Aorta (tissue), 5 donors: ENCODE measurements around the gene GMDS. TPM values are rescaled to one million over a fixed set of nuclear protein-coding genes. Genes with fewer than 3 reads are reported as not detected.

Experiments
- ATAC-seq: fragments of 200-7000 bp; cut with Tn5 transposase; one replicate; pipeline ENCODE4 v1.9.1; 2022; ENCODE audit warnings: moderate library complexity; ENCODE audit not compliant: low FRiP score
- DNase-seq, 2 donors: peaks; one replicate each; pipeline ENCODE4 v3.0.0-alpha.2; 2020
- H3K27ac ChIP-seq, 2 donors: one replicate each; pipeline ENCODE4 v1.5.1; 2013; ENCODE audit warnings: low read length in 2 of 2, mild to moderate bottlenecking in 2 of 2, moderate library complexity in 2 of 2, control low read depth in 1 of 2, inconsistent platforms in 1 of 2, low read depth in 1 of 2
- H3K27me3 ChIP-seq, 2 donors: one replicate each; pipeline ENCODE4 v1.6.1; 2013; ENCODE audit warnings: control low read depth in 1 of 2, low read length in 1 of 2, mild to moderate bottlenecking in 1 of 2, moderate library complexity in 1 of 2; ENCODE audit not compliant: insufficient read depth in 2 of 2, control insufficient read depth in 1 of 2
- H3K36me3 ChIP-seq, 2 donors: one replicate each; pipeline ENCODE4 v1.6.1; 2013; ENCODE audit warnings: control low read depth in 1 of 2, low read length in 1 of 2, mild to moderate bottlenecking in 1 of 2; ENCODE audit not compliant: insufficient read depth in 2 of 2, control insufficient read depth in 1 of 2
- H3K4me1 ChIP-seq, 2 donors: one replicate each; pipeline ENCODE4 v1.6.1; 2013; ENCODE audit warnings: low read length in 2 of 2, control low read depth in 1 of 2, mild to moderate bottlenecking in 1 of 2, moderate library complexity in 1 of 2; ENCODE audit not compliant: insufficient read depth in 2 of 2, control insufficient read depth in 1 of 2
- H3K4me3 ChIP-seq, 2 donors: one replicate each; pipeline ENCODE4 v1.5.1; 2013; ENCODE audit warnings: low read length in 2 of 2, control low read depth in 1 of 2, mild to moderate bottlenecking in 1 of 2
- H3K9me3 ChIP-seq: one replicate; pipeline ENCODE4 v1.6.1; 2013; ENCODE audit warnings: mild to moderate bottlenecking, low read length; ENCODE audit not compliant: control insufficient read depth
- WGBS, 2 donors: extraction: QIAGEN DNeasy Blood & Tissue Kit; methylation state at CpG; one replicate each; pipeline ENCODE4 v1.1.7; 2013; 5-methylcytosine and 5-hydroxymethylcytosine counted together
- intact Hi-C, 2 donors: fragments of 100-400 bp; cut with DNase I; formaldehyde crosslinking; loops; one replicate each; pipeline versions ENCODE4 v1.14.2 to v1.15.0; 2022
- polyA plus RNA-seq, 2 donors: library from polyadenylated mRNA; stranded (reverse); fragments of 200-250 nt; gene quantifications; one replicate each; pipeline ENCODE4 v1.2.3, GENCODE V29; 2013
- total RNA-seq, 2 donors: library from RNA; stranded (reverse); fragmentation: NEBNext Ultra II Directional; extraction: Animal tissue kit (Norgen Biotek cat#: 25700); gene quantifications; one replicate each; pipeline ENCODE4 v1.2.1, GENCODE V29; 2021
- donor health status: healthy with polysubstance abuse.
- donor health status: Bipolar disorder and iron deficiency.
- donor health status: DM: no; HTN: no; CAD: no.
- donor health status: DM: no; HTN: no; CAD: no.
- donor health status: DM: yes; HTN: yes; CAD: no.

The GMDS gene
- total and polyA plus RNA-seq, 4 donors, result 66.1 to 138 (median 84.9) TPM

DNA sequence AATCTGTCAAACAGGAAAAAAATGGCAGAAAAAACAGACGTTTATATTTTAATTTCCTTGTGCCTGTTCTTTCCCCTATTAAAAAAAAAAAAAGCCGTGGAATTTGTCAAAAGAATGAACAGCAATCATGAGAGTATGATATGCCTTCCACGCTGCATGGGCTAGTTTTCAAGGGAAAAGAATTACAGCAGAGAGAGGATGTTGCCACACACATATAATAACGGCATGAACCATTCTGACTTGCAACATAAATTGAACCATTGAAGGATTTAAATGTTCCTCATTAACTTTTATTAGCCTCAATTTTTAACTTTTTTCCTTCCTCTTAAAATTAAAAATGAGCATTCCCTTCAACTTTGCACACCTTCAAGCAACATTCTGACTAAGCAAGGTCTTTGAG lies 333.9 kb downstream of the GMDS start:
- DNase-seq (no peak), ATAC-seq (no peak)
- intact Hi-C loops, result no loop called here
- Histone ChIP-seq H3K27me3 (no peaks in the 10 kb centered on the region), H3K4me3 (no peak overlapping the region), H3K36me3 (no peaks in the 10 kb centered on the region), H3K27ac (peak overlapping the region in 1 of 2 donors; percentile 93), H3K4me1 (peaks cover 4 to 6% of the 10 kb centered on the region in 2 donors), H3K9me3 (no peaks in the 10 kb centered on the region)
- WGBS, 2 donors, result 1 to 3% methylated on average over 4 of the region's 4 CpGs

DNA sequence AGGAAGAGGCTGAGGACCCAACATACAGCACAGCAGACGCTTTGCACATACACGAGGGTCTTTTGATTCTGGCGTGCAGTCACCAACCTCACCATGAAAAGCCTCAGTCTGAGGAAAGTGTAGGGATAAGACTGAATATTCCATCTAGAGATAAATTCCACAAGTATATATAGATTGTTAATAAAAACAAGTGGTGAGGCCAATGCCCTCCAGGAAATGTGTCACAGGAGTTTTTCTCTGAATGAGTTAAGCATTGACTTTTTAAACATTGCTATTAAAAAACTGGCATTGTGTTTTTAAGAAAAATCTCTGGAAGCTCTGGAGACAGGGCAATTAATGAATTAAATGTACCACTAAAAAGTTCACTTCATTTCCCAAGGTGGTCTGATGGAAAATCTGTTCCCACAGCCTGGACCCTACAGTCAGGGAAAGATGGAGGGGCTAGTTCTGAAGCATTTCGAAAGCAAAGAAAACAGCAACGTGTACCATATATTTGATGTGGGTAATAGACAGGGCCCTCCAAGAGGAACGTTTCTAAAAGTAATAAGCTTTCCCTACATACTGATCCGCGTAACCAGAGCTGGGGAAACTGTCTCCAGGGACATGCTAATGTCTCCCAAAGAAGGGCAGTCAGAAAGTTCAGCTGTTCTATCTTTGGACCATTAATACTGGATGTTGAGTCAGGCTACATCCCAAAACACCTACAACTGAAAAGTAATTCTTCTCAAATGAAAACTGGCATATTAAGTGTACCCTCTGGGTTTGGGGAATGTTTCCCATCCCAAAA lies 334.6 kb downstream of the GMDS start:
- Histone ChIP-seq H3K9me3 (no peaks in the 10 kb centered on the region), H3K27ac (peak overlapping the region; percentile 91 to 93), H3K4me1 (peaks cover 4 to 6% of the 10 kb centered on the region in 2 donors), H3K4me3 (peak overlapping the region in 1 of 2 donors; percentile 32), H3K36me3 (no peaks in the 10 kb centered on the region), H3K27me3 (no peaks in the 10 kb centered on the region)
- WGBS, 2 donors, result 10 to 14% methylated on average over 8 of the region's 8 CpGs
- DNase-seq (no peak), ATAC-seq (no peak)
- intact Hi-C loops, result no loop called here

DNA sequence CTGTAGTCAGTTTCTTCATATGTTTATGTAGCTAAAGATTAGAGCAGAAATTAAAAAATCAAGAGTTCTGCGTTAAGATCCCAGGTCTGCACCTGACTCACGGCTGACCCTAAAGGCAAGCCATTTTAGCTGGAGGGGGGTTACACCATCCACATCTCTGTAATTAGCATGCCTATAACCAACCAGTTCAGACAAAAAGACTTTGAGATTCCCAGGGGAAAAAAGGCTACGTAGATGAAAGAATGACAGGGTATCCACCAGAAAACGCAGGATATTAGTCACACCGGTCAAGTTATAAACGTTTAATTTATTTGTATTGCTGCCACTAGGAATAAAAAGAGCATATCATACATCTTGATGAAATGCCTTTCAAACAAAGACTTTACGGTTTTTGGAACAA lies 336.6 kb downstream of the GMDS start:
- no peak for DNase-seq
- intact Hi-C loops, result loop anchor here in 1 of 2 donors (10.0 kb wide), 1 partner anchor 126 kb away; no protein-coding TSS in a partner anchor
- no peak overlapping the region for H3K27ac ChIP-seq
- no peak for ATAC-seq
- no peaks in the 10 kb centered on the region for H3K9me3 ChIP-seq
- H3K27me3 ChIP-seq, result no peaks in the 10 kb centered on the region
- H3K36me3 ChIP-seq, result no peaks in the 10 kb centered on the region
- WGBS, 2 donors, result 47 to 63% methylated on average over 7 of the region's 7 CpGs
- H3K4me3 ChIP-seq, result no peak overlapping the region
- peaks cover 4 to 6% of the 10 kb centered on the region in 2 donors for H3K4me1 ChIP-seq

DNA sequence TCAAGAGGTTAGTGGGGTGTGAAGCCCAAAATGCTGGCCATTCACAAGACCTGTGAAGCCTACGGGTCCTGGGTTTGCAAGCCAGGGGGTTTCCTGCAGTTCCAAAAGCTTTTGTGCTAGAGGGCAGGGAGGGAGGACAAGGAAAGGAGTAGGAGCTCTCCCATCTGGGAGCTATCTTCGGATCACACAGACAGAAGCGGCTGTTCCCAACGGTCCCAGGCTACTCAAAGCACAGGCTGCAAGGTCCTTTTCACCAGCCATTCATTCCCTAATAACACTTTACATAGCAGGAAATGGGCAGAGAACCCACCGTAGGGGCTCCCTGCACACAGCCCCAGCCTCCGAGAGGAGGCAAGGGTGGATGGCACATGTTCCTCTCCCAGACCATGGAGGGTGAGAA lies 338.8 kb downstream of the GMDS start:
- Histone ChIP-seq H3K27ac (no peak overlapping the region), H3K36me3 (no peaks in the 10 kb centered on the region), H3K4me3 (no peak overlapping the region), H3K27me3 (no peaks in the 10 kb centered on the region), H3K4me1 (peaks cover 6 to 7% of the 10 kb centered on the region in 2 donors), H3K9me3 (no peaks in the 10 kb centered on the region)
- 88 to 89% methylated on average over 6 of the region's 6 CpGs for WGBS, 2 donors
- DNase-seq (no peak), ATAC-seq (no peak)
- intact Hi-C loops, result loop anchor here in 1 of 2 donors (10.0 kb wide), 1 partner anchor 128 kb away; no protein-coding TSS in a partner anchor

DNA sequence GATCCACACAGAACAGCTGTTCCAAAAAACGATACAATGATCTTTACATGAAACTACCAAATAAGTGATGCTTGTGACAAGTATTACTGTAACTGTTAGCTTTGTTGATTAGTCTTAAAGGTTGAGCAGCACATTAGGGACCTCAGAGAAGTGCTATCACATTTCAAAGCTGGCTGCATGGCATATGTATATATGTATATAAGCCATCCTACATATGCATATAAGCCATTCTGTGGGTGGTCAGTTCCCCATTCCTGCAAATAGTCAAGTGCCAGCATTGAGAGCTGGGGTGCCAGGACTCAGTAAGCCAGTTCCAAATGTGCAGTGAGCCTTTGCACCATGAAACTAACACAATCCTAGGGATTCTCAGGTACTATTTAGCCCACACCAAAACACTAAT lies 339.4 kb downstream of the GMDS start:
- intact Hi-C loops, result loop anchor here in 1 of 2 donors (10.0 kb wide), 1 partner anchor 129 kb away; no protein-coding TSS in a partner anchor
- no peak for ATAC-seq
- Histone ChIP-seq H3K9me3 (no peaks in the 10 kb centered on the region), H3K27ac (no peak overlapping the region), H3K4me3 (no peak overlapping the region), H3K27me3 (no peaks in the 10 kb centered on the region), H3K4me1 (peaks cover 4 to 6% of the 10 kb centered on the region in 2 donors), H3K36me3 (no peaks in the 10 kb centered on the region)
- no peak for DNase-seq
- WGBS, 2 donors, result 48 to 60% methylated on average over 1 of the region's 1 CpG

DNA sequence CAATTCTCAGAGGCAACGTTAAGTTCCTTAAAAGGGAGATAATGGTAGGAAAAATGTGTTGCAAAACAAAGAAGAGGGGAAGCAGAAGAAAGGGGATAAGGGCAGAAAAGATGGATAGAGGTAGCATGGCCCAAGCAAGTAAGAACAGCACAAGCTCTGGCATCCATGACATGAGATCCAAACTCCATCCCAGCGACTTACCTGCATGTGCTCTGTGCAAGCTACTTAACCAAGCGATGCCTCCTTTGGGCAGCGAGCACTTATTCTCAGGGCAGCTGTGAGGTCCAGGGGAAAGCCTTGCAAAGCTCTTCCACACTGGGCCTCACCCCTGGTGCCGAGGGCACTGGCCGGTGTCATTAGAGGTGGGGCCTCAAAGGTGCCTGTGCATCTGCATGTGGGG lies 340.5 kb downstream of the GMDS start:
- no peak for ATAC-seq
- Histone ChIP-seq H3K4me1 (peaks cover 4 to 6% of the 10 kb centered on the region in 2 donors), H3K27ac (peak overlapping the region in 1 of 2 donors; percentile 93), H3K4me3 (no peak overlapping the region), H3K36me3 (no peaks in the 10 kb centered on the region), H3K27me3 (no peaks in the 10 kb centered on the region), H3K9me3 (no peaks in the 10 kb centered on the region)
- intact Hi-C loops, result loop anchor here (5.0 to 10.0 kb wide), 5 partner anchors 130 to 727 kb away; no protein-coding TSS in a partner anchor
- DNase-seq, result no peak
- 83 to 84% methylated on average over 6 of the region's 6 CpGs for WGBS, 2 donors

DNA sequence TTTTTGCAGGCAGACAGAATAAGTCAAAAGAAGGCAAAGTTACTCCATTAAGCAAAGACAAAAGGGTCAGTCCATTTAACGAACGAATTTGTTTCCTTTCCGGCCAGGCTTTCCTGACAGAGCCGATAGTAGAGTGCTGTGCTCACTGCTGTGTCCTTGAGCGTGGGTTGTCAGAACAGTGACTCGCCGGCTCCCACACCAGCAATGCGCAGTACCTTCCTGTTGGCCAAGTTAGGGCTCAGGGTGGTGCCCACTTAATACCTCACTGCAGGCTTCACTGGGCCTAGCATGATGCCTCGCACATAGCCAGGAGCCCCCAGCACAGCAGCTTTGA lies 341.0 kb downstream of the GMDS start:
- H3K27ac ChIP-seq, result peak overlapping the region; percentile 45 to 93
- DNase-seq, result no peak

DNA sequence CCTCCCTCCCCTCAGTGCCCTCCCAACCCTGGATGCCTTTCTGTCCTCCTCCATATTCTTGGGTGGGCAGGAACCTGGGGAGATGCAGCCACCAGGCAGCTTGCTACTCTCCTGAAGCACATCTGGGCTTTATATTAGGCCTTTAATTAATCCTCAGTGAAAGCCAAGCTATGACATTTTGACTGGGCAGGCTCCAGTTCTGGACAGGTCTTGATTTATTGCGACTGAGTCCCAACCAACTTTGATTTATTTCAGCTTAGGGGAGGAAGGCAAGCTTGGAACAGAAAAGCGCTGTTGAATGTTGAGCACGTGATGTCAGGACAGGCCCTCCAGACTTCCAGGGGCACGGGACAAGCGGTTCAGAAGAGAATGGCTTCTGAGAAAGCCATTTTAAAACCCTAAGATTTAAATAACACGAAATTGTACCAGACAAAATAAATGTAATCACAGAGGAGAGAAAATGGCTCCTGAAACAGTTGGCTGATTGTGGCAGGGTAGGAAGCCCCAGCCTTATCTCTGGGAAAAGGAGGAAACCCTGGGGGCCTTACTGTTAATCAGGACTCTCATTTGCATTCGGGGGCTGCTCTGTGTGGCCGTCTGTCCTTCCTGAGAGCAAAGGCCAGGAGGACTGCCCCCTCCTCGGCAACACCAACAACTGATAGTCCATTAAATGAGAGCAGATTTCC lies 341.5 kb downstream of the GMDS start:
- 3 to 9% methylated on average over 9 of the region's 9 CpGs for WGBS, 2 donors
- ATAC-seq (peak; percentile 61), DNase-seq (peak in 1 of 2 donors; percentile 61)
- Histone ChIP-seq H3K36me3 (no peaks in the 10 kb centered on the region), H3K27me3 (no peaks in the 10 kb centered on the region), H3K4me1 (peaks cover 5 to 6% of the 10 kb centered on the region in 2 donors), H3K4me3 (no peak overlapping the region), H3K9me3 (no peaks in the 10 kb centered on the region), H3K27ac (peak overlapping the region; percentile 73 to 93)
- intact Hi-C loops, result loop anchor here (5.0 to 10.0 kb wide), 5 partner anchors 131 to 728 kb away; no protein-coding TSS in a partner anchor

More for the DNA sequence above, 341.0 kb downstream of the GMDS start:
- H3K27me3 ChIP-seq, result no peaks in the 10 kb centered on the region
- H3K36me3 ChIP-seq, result no peaks in the 10 kb centered on the region
- peak; percentile 55 for ATAC-seq
- no peaks in the 10 kb centered on the region for H3K9me3 ChIP-seq
- 38 to 41% methylated on average over 8 to 9 of the region's 9 CpGs for WGBS, 2 donors
- intact Hi-C loops, result loop anchor here (5.0 to 10.0 kb wide), 5 partner anchors 130 to 728 kb away; no protein-coding TSS in a partner anchor
- no peak overlapping the region for H3K4me3 ChIP-seq
- peaks cover 4 to 6% of the 10 kb centered on the region in 2 donors for H3K4me1 ChIP-seq
